Adrenal gland (tissue), 5 donors: ENCODE data around the gene UBE2G1.

Experiments used
- CTCF ChIP-seq, 6 experiments: fragments of 450-650 bp in 4 of 6; fragments of 200-600 bp in 2 of 6; sonication (generic) in 1 of 6; IDR thresholded peaks; 1 replicate in 5 of 6; 2 replicates in 1 of 6; pipeline versions ENCODE4 v1.5.1 to v1.8.0; 2016 to 2021; ENCODE audit warnings: antibody characterized with exemption in 6 of 6, mild to moderate bottlenecking in 2 of 6, moderate library complexity in 1 of 6
- POLR2A ChIP-seq, 2 donors: fragments of 450-650 bp; IDR thresholded peaks; one replicate each; pipeline ENCODE4 v1.6.1; 2017; ENCODE audit warnings: antibody characterized with exemption in 2 of 2, mild to moderate bottlenecking in 2 of 2, moderate library complexity in 1 of 2
- donor health status: DM: no; HTN: no; CAD: no.

GRCh38 chr17:4333041-4333440, 33.4 kb downstream of the UBE2G1 start:
- TF ChIP-seq POLR2A (IDR thresholded peaks at IDR 0.05) (no peak), CTCF (IDR thresholded peaks at IDR 0.05) (no peak)
